SK-N-SH (cell line): ENCODE data around the gene AKAP3. TPM values are rescaled to one million over a fixed set of nuclear protein-coding genes. Genes with fewer than 3 reads are reported as not detected.

ENCODE experiments used
- CTCF ChIA-PET: fragments of 300-600, 350-600 bp; formaldehyde crosslinking; extraction: SDS; loops from one replicate; lab custom pipeline; 2021; lab: Yijun Ruan, JAX
- POLR2A ChIA-PET: fragments of 350-600 bp; sonication (Branson Sonifier 250); formaldehyde crosslinking; extraction: SDS; loops from one replicate; lab custom pipeline; 2020; ENCODE audit warnings: antibody characterized with exemption, inconsistent platforms; lab: Yijun Ruan, JAX
- DNase-seq: peaks from one replicate; pipeline ENCODE4 v3.0.0; 2012
- H2AFZ ChIP-seq: fragments of 200-600 bp; sonication (generic); 2 replicates; pipeline ENCODE4 v1.8.1; 2016; ENCODE audit warnings: antibody characterized with exemption, mild to moderate bottlenecking, low read depth
- H3F3A ChIP-seq: fragments of 200-600 bp; sonication (generic); replicated peaks from 2 replicates; pipeline ENCODE3; 2016; ENCODE audit warnings: antibody characterized with exemption, mild to moderate bottlenecking; ENCODE audit not compliant: insufficient read depth
- H3K27ac ChIP-seq, 2 experiments: fragments of 200-500 bp in 1 of 2; fragments of 200-600 bp in 1 of 2; sonication (Bioruptor generic) in 1 of 2; sonication (generic), shearing (Covaris generic) in 1 of 2; 2 replicates each; pipeline versions ENCODE4 v1.5.1 to v1.6.1; 2014 to 2016; ENCODE audit warnings: low read depth in 2 of 2, inconsistent platforms in 1 of 2, low read length in 1 of 2, mild to moderate bottlenecking in 1 of 2, mixed read lengths in 1 of 2
- H3K27me3 ChIP-seq: fragments of 200-600 bp; sonication (generic), shearing (Covaris generic); 2 replicates; pipeline ENCODE4 v1.6.1; 2016; ENCODE audit warnings: mixed run types; ENCODE audit not compliant: insufficient read depth
- H3K36me3 ChIP-seq, 2 experiments: fragments of 200-500 bp in 1 of 2; fragments of 200-600 bp in 1 of 2; sonication (Bioruptor generic) in 1 of 2; sonication (generic) in 1 of 2; replicated peaks in 1 of 2; 2 replicates each; pipeline versions ENCODE3 to v1.5.1; 2014 to 2016; ENCODE audit warnings: low read length in 1 of 2, mild to moderate bottlenecking in 1 of 2; ENCODE audit not compliant: insufficient read depth in 2 of 2, control insufficient read depth in 1 of 2
- H3K4me1 ChIP-seq, 2 experiments: fragments of 200-500 bp in 1 of 2; fragments of 200-600 bp in 1 of 2; sonication (Bioruptor generic) in 1 of 2; sonication (generic), shearing (Covaris generic) in 1 of 2; 2 replicates each; pipeline versions ENCODE4 v1.5.1 to v1.6.1; 2014 to 2016; ENCODE audit warnings: low read depth in 1 of 2, low read length in 1 of 2, mixed run types in 1 of 2; ENCODE audit not compliant: insufficient read depth in 2 of 2, control insufficient read depth in 1 of 2
- H3K4me2 ChIP-seq: fragments of 200-600 bp; sonication (generic), shearing (Covaris generic); 2 replicates; pipeline ENCODE4 v1.6.1; 2017; ENCODE audit warnings: mixed run types
- H3K4me3 ChIP-seq, 2 experiments: fragments of 200-500 bp in 1 of 2; fragments of 200-600 bp in 1 of 2; sonication (Bioruptor generic) in 1 of 2; sonication (generic), shearing (Covaris generic) in 1 of 2; 2 replicates each; pipeline versions ENCODE4 v1.5.1 to v1.8.1; 2014 to 2016; ENCODE audit warnings: low read depth in 2 of 2, inconsistent platforms in 1 of 2, low read length in 1 of 2, mild to moderate bottlenecking in 1 of 2, mixed read lengths in 1 of 2, moderate library complexity in 1 of 2
- H3K79me2 ChIP-seq: fragments of 200-600 bp; sonication (generic); 2 replicates; pipeline ENCODE4 v1.8.1; 2017; ENCODE audit warnings: mild to moderate bottlenecking; ENCODE audit not compliant: insufficient read depth
- H3K9ac ChIP-seq: fragments of 200-600 bp; sonication (generic); 2 replicates; pipeline ENCODE4 v1.6.1; 2017; ENCODE audit warnings: mixed run types
- H3K9me2 ChIP-seq: fragments of 200-600 bp; sonication (generic); 2 replicates; pipeline ENCODE4 v1.6.1; 2017; ENCODE audit warnings: mixed run types
- H3K9me3 ChIP-seq: fragments of 200-600 bp; sonication (generic); 2 replicates; pipeline ENCODE4 v1.6.1; 2017; ENCODE audit warnings: mixed run types, mild to moderate bottlenecking, moderate library complexity
- H4K20me1 ChIP-seq: fragments of 200-600 bp; sonication (generic); 2 replicates; pipeline ENCODE4 v1.6.1; 2017; ENCODE audit warnings: mild to moderate bottlenecking, mixed run types; ENCODE audit not compliant: insufficient read depth
- CHD2 ChIP-seq: fragments of 150-350 bp; IDR thresholded peaks from 2 replicates; pipeline ENCODE4 v1.6.1; 2018; ENCODE audit warnings: low read length; ENCODE audit not compliant: partially characterized antibody
- CTCF ChIP-seq: fragments of 200-600 bp; sonication (generic); IDR thresholded peaks from 2 replicates; pipeline ENCODE4 v1.6.1; 2017; ENCODE audit warnings: antibody characterized with exemption, mild to moderate bottlenecking, moderate library complexity
- ELF1 ChIP-seq: IDR thresholded peaks from 2 replicates; pipeline ENCODE4 v1.4.0; 2012
- EZH2phosphoT487 ChIP-seq: fragments of 200-600 bp; sonication (generic); IDR thresholded peaks from 2 replicates; pipeline ENCODE4 v1.6.1; 2017; ENCODE audit warnings: low read depth, mixed run types, mild to moderate bottlenecking, antibody characterized with exemption, moderate library complexity, borderline replicate concordance
- FOSL2 ChIP-seq: IDR thresholded peaks from 2 replicates; pipeline ENCODE4 v1.4.0; 2012; ENCODE audit warnings: low read depth, mild to moderate bottlenecking, moderate library complexity, borderline replicate concordance
- FOXJ3 ChIP-seq: sonication (generic); formaldehyde crosslinking; IDR thresholded peaks from 2 replicates; pipeline ENCODE4 v1.5.1; 2020; ENCODE audit warnings: mild to moderate bottlenecking, missing genetic modification reagents
- GABPA ChIP-seq: IDR thresholded peaks from 2 replicates; pipeline ENCODE4 v1.4.0; 2012; ENCODE audit warnings: low read depth, mild to moderate bottlenecking
- JUND ChIP-seq: IDR thresholded peaks from 2 replicates; pipeline ENCODE4 v1.4.0; 2012
- MEF2A ChIP-seq: IDR thresholded peaks from 2 replicates; pipeline ENCODE4 v1.4.0; 2012; ENCODE audit warnings: low read depth, borderline replicate concordance
- NFIC ChIP-seq: IDR thresholded peaks from 2 replicates; pipeline ENCODE4 v1.4.0; 2012; ENCODE audit warnings: borderline replicate concordance
- NRF1 ChIP-seq: IDR thresholded peaks from 2 replicates; pipeline ENCODE4 v1.6.1; 2012; ENCODE audit warnings: low read depth, mild to moderate bottlenecking, low read length
- PBX3 ChIP-seq: IDR thresholded peaks from 2 replicates; pipeline ENCODE4; 2012
- POLR2AphosphoS5 ChIP-seq: IDR thresholded peaks from 2 replicates; pipeline ENCODE4 v1.6.1; 2012; ENCODE audit warnings: low read depth, low read length
- RFX5 ChIP-seq: IDR thresholded peaks from 2 replicates; pipeline ENCODE4 v1.6.1; 2012; ENCODE audit warnings: mild to moderate bottlenecking, improper control_type of control experiment, low read length
- RXRA ChIP-seq: IDR thresholded peaks from 2 replicates; pipeline ENCODE4 v1.4.0; 2012; ENCODE audit warnings: low read depth, mild to moderate bottlenecking, borderline replicate concordance
- SIN3A ChIP-seq: IDR thresholded peaks from 2 replicates; pipeline ENCODE4 v1.6.1; 2012; ENCODE audit warnings: low read depth, mild to moderate bottlenecking, low read length, moderate library complexity, borderline replicate concordance
- SMC3 ChIP-seq: IDR thresholded peaks from 2 replicates; pipeline ENCODE4 v1.6.1; 2012; ENCODE audit warnings: low read depth, low read length, improper control_type of control experiment
- TCF12 ChIP-seq: IDR thresholded peaks from 2 replicates; pipeline ENCODE4 v1.4.0; 2012
- USF1 ChIP-seq: IDR thresholded peaks from 2 replicates; pipeline ENCODE4 v1.4.0; 2012; ENCODE audit warnings: low read depth, borderline replicate concordance
- WGBS: methylation state at CpG from one replicate; pipeline ENCODE4 v1.1.6; 2017; ENCODE audit warnings: low lambda C conversion rate; 5-methylcytosine and 5-hydroxymethylcytosine counted together
- polyA plus RNA-seq, 3 experiments: library from polyadenylated mRNA; depleted of rRNA; stranded (reverse); fragments of >200 nt; gene quantifications; 2 replicates each; pipeline ENCODE4 v1.2.3, GENCODE V29; 2012
- TF ChIP-seq, protein P1 (sequence below): fragments of 150-350 bp; IDR thresholded peaks from 2 replicates; pipeline ENCODE4 v1.6.1; 2016; ENCODE audit warnings: mild to moderate bottlenecking, low read depth, low read length
- TF ChIP-seq, protein P2 (sequence below): fragments of 150-350 bp; IDR thresholded peaks from 2 replicates; pipeline ENCODE4 v1.6.1; 2017; ENCODE audit warnings: antibody characterized with exemption, low read length, low read depth, borderline replicate concordance

Gene AKAP3
- polyA plus RNA-seq, 1 of the 3 experiments (the other 2 are of a cell fraction), result 0.12 TPM

DNA sequence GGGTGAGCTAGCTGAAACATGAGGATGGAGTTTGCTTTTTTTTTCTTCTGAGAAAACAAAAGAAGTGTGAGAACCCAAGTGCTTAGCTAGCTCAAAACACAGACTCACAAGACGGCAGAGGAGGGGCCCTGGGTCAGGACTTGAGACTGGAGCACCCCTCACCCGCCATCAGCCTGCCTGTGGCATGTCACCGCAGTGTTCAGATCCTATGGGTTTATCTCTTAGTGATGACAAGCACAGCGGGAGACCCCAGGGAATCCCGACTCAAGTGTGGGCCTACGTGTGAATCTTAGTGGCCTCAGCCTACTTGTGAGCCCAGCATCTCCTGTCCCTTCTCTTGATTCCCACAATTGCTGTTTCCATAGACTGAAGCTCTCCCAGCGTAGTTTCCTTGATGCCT is 64.0 kb downstream of the AKAP3 start:
- H3K9ac ChIP-seq, result no peak overlapping the region
- H3K27ac ChIP-seq, result no peak overlapping the region
- CTCF ChIA-PET, result no interaction called here
- no peak overlapping the region for H3K4me2 ChIP-seq
- no peaks in the 10 kb centered on the region for H4K20me1 ChIP-seq
- peaks cover 29% of the 10 kb centered on the region; the same call in 1 of the 2 replicates for H3K27me3 ChIP-seq
- no peaks in the 10 kb centered on the region for H3K79me2 ChIP-seq
- no peaks in the 10 kb centered on the region for H3K9me2 ChIP-seq
- TF ChIP-seq NRF1, result no peak
- no peak for TF ChIP-seq RXRA
- TF ChIP-seq NFIC, result no peak
- no peak for TF ChIP-seq MEF2A
- TF ChIP-seq GABPA, result no peak
- TF ChIP-seq EZH2phosphoT487, result no peak
- TF ChIP-seq RFX5, result no peak
- no peak for TF ChIP-seq SIN3A
- no peak for TF ChIP-seq PBX3
- TF ChIP-seq ELF1, result no peak
- TF ChIP-seq JUND, result no peak
- TF ChIP-seq CTCF, result no peak
- TF ChIP-seq FOXJ3 (CRISPR knock-in tag), result no peak
- TF ChIP-seq FOSL2, result no peak
- no peaks in the 10 kb centered on the region for H3K36me3 ChIP-seq
- no peak for DNase-seq
- H3K4me1 ChIP-seq, result no peaks in the 10 kb centered on the region
- POLR2A ChIA-PET, result no interaction called here
- no peaks in the 10 kb centered on the region for H3F3A ChIP-seq
- 29% methylated on average over 7 of the region's 7 CpGs for WGBS
- no peak overlapping the region for H3K4me3 ChIP-seq
- no peaks in the 10 kb centered on the region for H3K9me3 ChIP-seq
- H2AFZ ChIP-seq, result no peak overlapping the region

DNA sequence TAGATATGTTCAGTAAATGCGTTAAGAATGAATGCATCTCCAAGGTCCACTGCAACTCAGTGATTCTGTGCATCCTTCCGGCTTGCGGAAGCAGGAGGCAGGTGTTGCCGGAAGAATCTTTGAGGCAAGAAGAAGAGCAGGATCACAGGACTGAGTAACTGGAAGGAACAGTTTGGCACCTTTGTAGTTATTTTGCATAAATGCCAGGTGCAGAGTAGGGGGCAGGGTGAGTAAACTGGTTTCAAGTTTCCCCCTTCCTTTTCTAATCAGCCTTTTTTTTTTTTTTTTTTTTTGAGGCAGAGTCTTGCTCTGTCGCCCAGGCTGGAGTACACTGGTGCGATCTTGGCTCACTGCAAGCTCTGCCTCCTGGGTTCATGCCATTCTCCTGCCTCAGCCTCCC is 64.6 kb downstream of the AKAP3 start:
- Histone ChIP-seq H3K27me3 (peaks cover 29% of the 10 kb centered on the region; the same call in 1 of the 2 replicates), H3F3A (no peaks in the 10 kb centered on the region), H4K20me1 (no peaks in the 10 kb centered on the region), H3K9me3 (no peaks in the 10 kb centered on the region), H3K4me1 (no peaks in the 10 kb centered on the region), H3K4me3 (no peak overlapping the region), H2AFZ (no peak overlapping the region), H3K36me3 (no peaks in the 10 kb centered on the region), H3K4me2 (no peak overlapping the region), H3K79me2 (no peaks in the 10 kb centered on the region), H3K27ac (no peak overlapping the region), H3K9me2 (no peaks in the 10 kb centered on the region), H3K9ac (no peak overlapping the region)
- 46% methylated on average over 6 of the region's 6 CpGs for WGBS
- DNase-seq, result no peak
- ChIA-PET CTCF (interaction anchor here (1.3 kb wide), 1 partner anchor 174 kb away, joined by 6 read pairs; no protein-coding TSS in a partner anchor), POLR2A (no interaction called here)
- TF ChIP-seq, protein P1, sequence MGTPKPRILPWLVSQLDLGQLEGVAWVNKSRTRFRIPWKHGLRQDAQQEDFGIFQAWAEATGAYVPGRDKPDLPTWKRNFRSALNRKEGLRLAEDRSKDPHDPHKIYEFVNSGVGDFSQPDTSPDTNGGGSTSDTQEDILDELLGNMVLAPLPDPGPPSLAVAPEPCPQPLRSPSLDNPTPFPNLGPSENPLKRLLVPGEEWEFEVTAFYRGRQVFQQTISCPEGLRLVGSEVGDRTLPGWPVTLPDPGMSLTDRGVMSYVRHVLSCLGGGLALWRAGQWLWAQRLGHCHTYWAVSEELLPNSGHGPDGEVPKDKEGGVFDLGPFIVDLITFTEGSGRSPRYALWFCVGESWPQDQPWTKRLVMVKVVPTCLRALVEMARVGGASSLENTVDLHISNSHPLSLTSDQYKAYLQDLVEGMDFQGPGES, result no peak
- TF ChIP-seq, protein P2, sequence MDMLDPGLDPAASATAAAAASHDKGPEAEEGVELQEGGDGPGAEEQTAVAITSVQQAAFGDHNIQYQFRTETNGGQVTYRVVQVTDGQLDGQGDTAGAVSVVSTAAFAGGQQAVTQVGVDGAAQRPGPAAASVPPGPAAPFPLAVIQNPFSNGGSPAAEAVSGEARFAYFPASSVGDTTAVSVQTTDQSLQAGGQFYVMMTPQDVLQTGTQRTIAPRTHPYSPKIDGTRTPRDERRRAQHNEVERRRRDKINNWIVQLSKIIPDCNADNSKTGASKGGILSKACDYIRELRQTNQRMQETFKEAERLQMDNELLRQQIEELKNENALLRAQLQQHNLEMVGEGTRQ, result no peak
- TF ChIP-seq EZH2phosphoT487, result no peak
- no peak for TF ChIP-seq USF1
- TF ChIP-seq ELF1, result no peak
- TF ChIP-seq CTCF, result no peak
- TF ChIP-seq TCF12, result no peak
- TF ChIP-seq SMC3, result no peak
- no peak for TF ChIP-seq NFIC
- no peak for TF ChIP-seq CHD2
- TF ChIP-seq MEF2A, result no peak
- TF ChIP-seq FOSL2, result no peak
- no peak for TF ChIP-seq POLR2AphosphoS5
